Measurements from ENCODE around the gene TNNI2. TPM values are rescaled to one million over a fixed set of nuclear protein-coding genes. Genes with fewer than 3 reads are reported as not detected.
A peak's percentile ranks its signal among the peaks of the same experiment; 100 is the strongest.

Gene TNNI2
- total RNA-seq, 1 experiment from 2014 or later, result 0.46 TPM

DNA sequence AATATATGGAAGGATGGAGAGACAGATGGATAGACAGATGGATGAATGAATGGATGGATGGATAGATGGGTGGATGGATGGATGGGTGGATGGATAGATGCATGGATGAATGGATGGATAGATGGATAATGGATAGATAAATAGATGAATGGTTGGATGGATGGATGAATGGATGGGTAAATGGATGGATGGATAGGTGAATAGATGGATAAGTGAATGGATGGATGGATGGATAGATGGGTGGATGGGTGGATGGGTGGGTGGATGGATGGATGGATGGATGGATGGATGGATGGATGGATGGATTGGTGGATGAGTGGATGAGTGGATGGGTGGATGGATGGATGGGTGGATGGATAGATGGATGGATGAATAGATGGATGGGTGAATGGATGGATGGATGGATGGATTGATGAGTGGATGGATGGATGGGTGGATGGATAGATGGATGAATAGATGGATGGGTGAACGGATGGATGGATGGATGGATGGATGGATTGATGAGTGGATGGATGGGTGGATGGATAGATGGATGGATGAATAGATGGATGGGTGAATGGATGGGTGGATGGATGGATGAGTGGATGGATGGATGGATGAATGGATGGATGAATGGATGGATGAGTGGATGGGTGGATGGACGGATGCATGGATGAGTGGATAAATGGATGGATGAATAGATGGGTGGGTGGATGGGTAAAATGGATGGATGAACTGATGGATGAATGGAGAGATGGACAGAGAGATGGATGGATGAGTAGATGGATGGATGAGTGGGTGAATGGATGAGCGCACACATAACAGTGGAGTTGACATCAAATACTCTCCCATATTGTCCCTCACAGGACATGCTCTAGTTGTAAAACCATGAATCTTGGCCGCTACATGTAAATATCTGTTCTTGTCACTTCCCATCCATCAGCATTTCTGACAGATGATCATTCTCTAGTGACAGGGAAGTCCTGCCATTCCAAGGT lies 22.9 kb downstream of the TNNI2 start:
- Histone ChIP-seq H3K4me3 (ENCODE audit: low read depth in 2 of 2, low read length in 2 of 2) (no peak overlapping the region), H3K27ac (ENCODE audit: low read length) (no peak overlapping the region), H3K36me3 (ENCODE audit: control insufficient read depth, insufficient read depth, low read length) (no peaks in the 10 kb centered on the region), H3K4me1 (ENCODE audit: control insufficient read depth, insufficient read depth, low read length) (peaks cover 22% of the 10 kb centered on the region), H3K9me3 (ENCODE audit: control insufficient read depth, insufficient read depth, low read depth, low read length) (no peaks in the 10 kb centered on the region), H3K27me3 (ENCODE audit: control insufficient read depth, insufficient read depth, low read length) (no peaks in the 10 kb centered on the region; the same call in 1 of the 2 replicates)
- ATAC-seq, result no peak
- POLR2A ChIA-PET, result no interaction called here
- DNase-seq (ENCODE audit: low read depth, low spot score), result no peak
- intact Hi-C loops (cut with micrococcal nuclease; ENCODE audit: unreplicated experiment) (no loop called here), in situ Hi-C loops (cut with HindIII; ENCODE audit: low pct_unique_long_range_greater_than_20kb, low sequenced_read_pairs) (no loop called here)
- CTCF ChIA-PET, result interaction anchor here (0.7 kb wide), 1 partner anchor 116 kb away, joined by 4 read pairs; no protein-coding TSS in a partner anchor
- no TSS peak for BruUV-seq (replicated peaks)
- TF ChIP-seq TCF7L2 (IDR thresholded peaks at IDR 0.05; ENCODE audit: low read depth, low read length) (no peak), SIN3A (IDR thresholded peaks at IDR 0.05; ENCODE audit: borderline replicate concordance, insufficient read depth, low read depth, low read length) (no peak)

GRCh38 chr11:1862588-1863351 lies 24.0 kb downstream of the TNNI2 start:
- no peak for DNase-seq (ENCODE audit: low read depth, low spot score)
- peak overlapping the region; percentile 80 for H3K27ac ChIP-seq (ENCODE audit: low read length)
- intact Hi-C loops (cut with micrococcal nuclease; ENCODE audit: unreplicated experiment), result no loop called here

More at GRCh38 chr11:1862588-1863351, 24.0 kb downstream of the TNNI2 start:
- TF ChIP-seq TCF7L2 (IDR thresholded peaks at IDR 0.05; ENCODE audit: low read depth, low read length) (no peak), CTCF (IDR thresholded peaks at IDR 0.05) (no peak), REST (IDR thresholded peaks at IDR 0.05; ENCODE audit: insufficient read depth in 1 of 2, low read depth in 2 of 2, low read length in 1 of 2) (no peak)
- no peaks in the 10 kb centered on the region; the same call in 1 of the 2 replicates for H3K27me3 ChIP-seq (ENCODE audit: control insufficient read depth, insufficient read depth, low read length)
- no peaks in the 10 kb centered on the region for H3K9me3 ChIP-seq (ENCODE audit: control insufficient read depth, insufficient read depth, low read depth, low read length)
- in situ Hi-C loops (cut with HindIII; ENCODE audit: low pct_unique_long_range_greater_than_20kb, low sequenced_read_pairs), result no loop called here
- no TSS peak for BruUV-seq (replicated peaks)
- ChIA-PET POLR2A (no interaction called here), CTCF (interaction anchor here (0.7 kb wide), 1 partner anchor 115 kb away, joined by 4 read pairs; no protein-coding TSS in a partner anchor)
- peaks cover 22% of the 10 kb centered on the region for H3K4me1 ChIP-seq (ENCODE audit: control insufficient read depth, insufficient read depth, low read length)
- peak; percentile 3; the same call in 1 of the 2 replicates for ATAC-seq
- no peaks in the 10 kb centered on the region for H3K36me3 ChIP-seq (ENCODE audit: control insufficient read depth, insufficient read depth, low read length)
- no peak overlapping the region for H3K4me3 ChIP-seq (ENCODE audit: low read depth in 2 of 2, low read length in 2 of 2)
